Measurements from ENCODE around the gene GALNT1. TPM values are rescaled to one million over a fixed set of nuclear protein-coding genes. Genes with fewer than 3 reads are reported as not detected.

Gene GALNT1
- total and polyA plus RNA-seq, 2 experiments from 2014 or later = 47.4 to 110 TPM

DNA sequence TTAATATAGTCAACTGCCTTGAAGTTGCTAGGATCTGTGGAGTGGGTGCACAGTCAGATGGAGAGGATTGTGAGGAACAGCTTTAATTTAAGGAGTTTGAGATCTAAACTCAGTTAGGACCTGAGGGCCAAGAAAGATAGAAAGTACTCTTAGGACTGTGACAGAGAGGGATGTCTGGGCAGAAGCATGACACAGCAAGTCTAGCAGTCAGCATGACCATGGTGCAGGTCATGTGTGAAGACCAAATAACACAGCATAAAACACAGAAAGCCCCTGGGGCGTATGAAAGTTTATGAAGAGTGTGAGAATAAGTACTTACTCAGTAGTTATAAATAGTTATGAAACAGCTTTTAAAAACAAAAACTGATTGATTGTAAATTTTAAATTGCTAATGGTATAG is 107.2 kb downstream of the GALNT1 start:
- no peaks in the 10 kb centered on the region for H3K9me3 ChIP-seq (ENCODE audit: low read depth)
- H3K4me3 ChIP-seq = no peak overlapping the region
- peaks cover 9% of the 10 kb centered on the region for H3K36me3 ChIP-seq
- H3K27me3 ChIP-seq = no peaks in the 10 kb centered on the region
- H3K4me1 ChIP-seq (ENCODE audit: low read depth) = peaks cover 7% of the 10 kb centered on the region
- no peak for DNase-seq (ENCODE audit: low read depth in 1 of 2, low spot score in 1 of 2)
- no peak overlapping the region for H3K27ac ChIP-seq
- TF ChIP-seq, protein P1, sequence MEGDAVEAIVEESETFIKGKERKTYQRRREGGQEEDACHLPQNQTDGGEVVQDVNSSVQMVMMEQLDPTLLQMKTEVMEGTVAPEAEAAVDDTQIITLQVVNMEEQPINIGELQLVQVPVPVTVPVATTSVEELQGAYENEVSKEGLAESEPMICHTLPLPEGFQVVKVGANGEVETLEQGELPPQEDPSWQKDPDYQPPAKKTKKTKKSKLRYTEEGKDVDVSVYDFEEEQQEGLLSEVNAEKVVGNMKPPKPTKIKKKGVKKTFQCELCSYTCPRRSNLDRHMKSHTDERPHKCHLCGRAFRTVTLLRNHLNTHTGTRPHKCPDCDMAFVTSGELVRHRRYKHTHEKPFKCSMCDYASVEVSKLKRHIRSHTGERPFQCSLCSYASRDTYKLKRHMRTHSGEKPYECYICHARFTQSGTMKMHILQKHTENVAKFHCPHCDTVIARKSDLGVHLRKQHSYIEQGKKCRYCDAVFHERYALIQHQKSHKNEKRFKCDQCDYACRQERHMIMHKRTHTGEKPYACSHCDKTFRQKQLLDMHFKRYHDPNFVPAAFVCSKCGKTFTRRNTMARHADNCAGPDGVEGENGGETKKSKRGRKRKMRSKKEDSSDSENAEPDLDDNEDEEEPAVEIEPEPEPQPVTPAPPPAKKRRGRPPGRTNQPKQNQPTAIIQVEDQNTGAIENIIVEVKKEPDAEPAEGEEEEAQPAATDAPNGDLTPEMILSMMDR (IDR thresholded peaks at IDR 0.05; ENCODE audit: low read depth, low read length) = no peak

- H3K36me3 ChIP-seq = peaks cover 9% of the 10 kb centered on the region
- H3K9me3 ChIP-seq (ENCODE audit: low read depth) = no peaks in the 10 kb centered on the region
- TF ChIP-seq, protein P1 (IDR thresholded peaks at IDR 0.05; ENCODE audit: low read depth, low read length) = no peak
- H3K4me3 ChIP-seq = no peak overlapping the region
- no peak overlapping the region for H3K27ac ChIP-seq
- no peak for DNase-seq (ENCODE audit: low read depth in 1 of 2, low spot score in 1 of 2)
- H3K4me1 ChIP-seq (ENCODE audit: low read depth) = peaks cover 7% of the 10 kb centered on the region
- H3K27me3 ChIP-seq = no peaks in the 10 kb centered on the region
These were observed 108.2 kb downstream of the GALNT1 start for GRCh38 chr18:35689728-35690127.

DNA sequence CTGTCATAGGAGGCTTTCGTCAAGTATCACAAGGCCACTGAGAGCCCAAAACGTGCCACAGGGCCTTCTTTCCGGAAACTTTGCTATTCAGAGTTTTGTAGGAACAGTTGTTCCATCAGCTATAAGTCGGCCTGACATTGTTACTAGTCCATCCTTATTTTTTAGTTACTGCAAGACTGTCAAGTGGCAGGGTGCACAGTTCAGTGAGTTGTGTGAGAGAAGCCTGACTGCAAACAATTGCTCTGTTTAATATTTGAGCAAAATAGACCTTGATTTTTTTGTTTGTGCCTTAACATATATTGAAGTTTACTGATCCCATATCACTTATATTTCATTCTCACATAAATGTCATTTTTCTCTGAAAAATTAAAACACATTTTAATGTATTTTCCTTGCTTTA is 110.1 kb downstream of the GALNT1 start:
- TF ChIP-seq, protein P1 (IDR thresholded peaks at IDR 0.05; ENCODE audit: low read depth, low read length) = no peak
- no peak overlapping the region for H3K4me3 ChIP-seq
- DNase-seq (ENCODE audit: low read depth in 1 of 2, low spot score in 1 of 2) = no peak
- no peak overlapping the region for H3K27ac ChIP-seq
- peaks cover 9% of the 10 kb centered on the region for H3K36me3 ChIP-seq
- no peaks in the 10 kb centered on the region for H3K9me3 ChIP-seq (ENCODE audit: low read depth)
- H3K4me1 ChIP-seq (ENCODE audit: low read depth) = peaks cover 7% of the 10 kb centered on the region
- no peaks in the 10 kb centered on the region for H3K27me3 ChIP-seq

DNA sequence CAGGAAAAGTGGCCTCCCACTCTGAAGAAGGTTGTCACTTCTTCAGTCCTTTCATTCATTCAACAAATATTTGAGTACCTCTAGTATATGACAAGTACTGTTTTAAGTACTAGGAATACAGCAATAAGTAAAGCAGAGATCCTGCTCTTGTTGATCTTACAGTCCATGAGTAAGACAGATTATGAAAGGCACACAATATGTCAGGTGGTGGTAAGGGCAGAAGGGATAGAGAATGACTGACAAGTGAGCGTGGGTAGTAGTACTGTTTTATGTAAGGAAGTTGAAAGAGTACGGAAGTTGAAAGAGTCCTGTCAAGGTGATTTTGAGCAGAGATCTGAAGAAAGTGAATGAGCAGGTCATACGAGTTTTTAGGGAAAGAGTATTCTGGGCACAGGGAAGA is 111.3 kb downstream of the GALNT1 start:
- peaks cover 7% of the 10 kb centered on the region for H3K4me1 ChIP-seq (ENCODE audit: low read depth)
- H3K27me3 ChIP-seq = no peaks in the 10 kb centered on the region
- H3K4me3 ChIP-seq = no peak overlapping the region
- peaks cover 9% of the 10 kb centered on the region for H3K36me3 ChIP-seq
- no peak overlapping the region for H3K27ac ChIP-seq
- no peak for DNase-seq (ENCODE audit: low read depth in 1 of 2, low spot score in 1 of 2)
- TF ChIP-seq, protein P1 (IDR thresholded peaks at IDR 0.05; ENCODE audit: low read depth, low read length) = no peak
- no peaks in the 10 kb centered on the region for H3K9me3 ChIP-seq (ENCODE audit: low read depth)

- H3K36me3 ChIP-seq = peaks cover 9% of the 10 kb centered on the region
- no peaks in the 10 kb centered on the region for H3K27me3 ChIP-seq
- TF ChIP-seq, protein P1 (IDR thresholded peaks at IDR 0.05; ENCODE audit: low read depth, low read length) = no peak
- H3K9me3 ChIP-seq (ENCODE audit: low read depth) = no peaks in the 10 kb centered on the region
- H3K4me3 ChIP-seq = no peak overlapping the region
- peaks cover 7% of the 10 kb centered on the region for H3K4me1 ChIP-seq (ENCODE audit: low read depth)
- DNase-seq (ENCODE audit: low read depth in 1 of 2, low spot score in 1 of 2) = no peak
- no peak overlapping the region for H3K27ac ChIP-seq
These were observed 112.3 kb downstream of the GALNT1 start for GRCh38 chr18:35693829-35694228.

DNA sequence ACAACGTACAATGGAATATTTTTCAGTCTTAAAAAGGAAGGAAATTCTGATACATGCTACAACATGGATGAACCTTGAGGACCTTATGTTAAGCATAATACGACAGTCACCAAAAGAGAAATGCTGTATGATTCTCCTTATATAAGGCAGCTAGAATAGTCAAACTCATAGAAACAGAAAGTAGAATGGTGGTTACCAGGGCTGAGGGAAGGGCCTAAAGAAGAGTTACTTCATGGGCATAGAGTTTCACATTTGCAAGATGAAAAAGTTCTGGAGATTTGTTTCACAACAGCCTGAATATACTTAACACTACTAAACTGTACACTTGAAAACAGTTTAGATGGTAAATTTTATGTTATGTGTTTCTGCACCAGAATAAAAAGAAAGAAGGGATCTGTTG is 113.3 kb downstream of the GALNT1 start:
- Histone ChIP-seq H3K27ac (no peak overlapping the region), H3K4me3 (no peak overlapping the region), H3K36me3 (peaks cover 8% of the 10 kb centered on the region), H3K4me1 (ENCODE audit: low read depth) (peaks cover 7% of the 10 kb centered on the region), H3K9me3 (ENCODE audit: low read depth) (no peaks in the 10 kb centered on the region), H3K27me3 (no peaks in the 10 kb centered on the region)
- TF ChIP-seq, protein P1 (IDR thresholded peaks at IDR 0.05; ENCODE audit: low read depth, low read length) = no peak
- DNase-seq (ENCODE audit: low read depth in 1 of 2, low spot score in 1 of 2) = no peak

Measured in cardiac muscle cell (in vitro differentiated cells and primary cell).